Measurements from ENCODE around the gene SCN2B.

Gene SCN2B

GRCh38 chr11:118175993-118176777 is at the start of gene SCN2B:
TSS of gene SCN2B (minus strand) at chr11:118176639. CDS start at chr11:118176431, 208 bp downstream.
- Histone ChIP-seq H3K4me1 (ENCODE audit: control insufficient read depth, insufficient read depth, low read length) (peaks cover 8% of the 10 kb centered on the region), H3K36me3 (ENCODE audit: control insufficient read depth, insufficient read depth, low read length) (no peaks in the 10 kb centered on the region), H3K27me3 (ENCODE audit: control insufficient read depth, insufficient read depth, low read length) (peaks cover 19% of the 10 kb centered on the region), H3K9me3 (ENCODE audit: control insufficient read depth, low read length) (no peaks in the 10 kb centered on the region), H3K4me3 (ENCODE audit: low read length) (no peak within 1 kb of the TSS), H3K9ac (ENCODE audit: low read length) (no peak within 1 kb of the TSS)

GRCh38 chr11:118224511-118225188 is 48.2 kb upstream of the SCN2B start, which contains the start of gene JAML:
TSS of gene JAML (minus strand) at chr11:118225011. CDS start at chr11:118214866, 10,145 bp downstream.
- H3K4me3 ChIP-seq (ENCODE audit: low read length), result peak within 1 kb of the TSS; percentile 17
- no peaks in the 10 kb centered on the region for H3K27me3 ChIP-seq (ENCODE audit: control insufficient read depth, insufficient read depth, low read length)
- H3K4me1 ChIP-seq (ENCODE audit: control insufficient read depth, insufficient read depth, low read length), result no peaks in the 10 kb centered on the region
- no peaks in the 10 kb centered on the region for H3K9me3 ChIP-seq (ENCODE audit: control insufficient read depth, low read length)
- peak within 1 kb of the TSS; percentile 15 for H3K9ac ChIP-seq (ENCODE audit: low read length)
- no peaks in the 10 kb centered on the region for H3K36me3 ChIP-seq (ENCODE audit: control insufficient read depth, insufficient read depth, low read length)

- Histone ChIP-seq H3K36me3 (ENCODE audit: control insufficient read depth, insufficient read depth, low read length) (no peaks in the 10 kb centered on the region), H3K4me1 (ENCODE audit: control insufficient read depth, insufficient read depth, low read length) (no peaks in the 10 kb centered on the region), H3K9ac (ENCODE audit: low read length) (peak overlapping the region; percentile 15), H3K27me3 (ENCODE audit: control insufficient read depth, insufficient read depth, low read length) (no peaks in the 10 kb centered on the region), H3K4me3 (ENCODE audit: low read length) (peak overlapping the region; percentile 17), H3K9me3 (ENCODE audit: control insufficient read depth, low read length) (no peaks in the 10 kb centered on the region)
These were observed 47.6 kb upstream of the SCN2B start for GRCh38 chr11:118223992-118224391.

GRCh38 chr11:118223570-118223969 is 47.1 kb upstream of the SCN2B start:
- Histone ChIP-seq H3K4me3 (ENCODE audit: low read length) (peak overlapping the region; percentile 17), H3K9ac (ENCODE audit: low read length) (peak overlapping the region; percentile 15), H3K27me3 (ENCODE audit: control insufficient read depth, insufficient read depth, low read length) (no peaks in the 10 kb centered on the region), H3K36me3 (ENCODE audit: control insufficient read depth, insufficient read depth, low read length) (no peaks in the 10 kb centered on the region), H3K9me3 (ENCODE audit: control insufficient read depth, low read length) (no peaks in the 10 kb centered on the region), H3K4me1 (ENCODE audit: control insufficient read depth, insufficient read depth, low read length) (no peaks in the 10 kb centered on the region)

GRCh38 chr11:118222437-118222836 is 46.0 kb upstream of the SCN2B start:
- no peaks in the 10 kb centered on the region for H3K9me3 ChIP-seq (ENCODE audit: control insufficient read depth, low read length)
- no peak overlapping the region for H3K9ac ChIP-seq (ENCODE audit: low read length)
- no peak overlapping the region for H3K4me3 ChIP-seq (ENCODE audit: low read length)
- no peaks in the 10 kb centered on the region for H3K27me3 ChIP-seq (ENCODE audit: control insufficient read depth, insufficient read depth, low read length)
- H3K36me3 ChIP-seq (ENCODE audit: control insufficient read depth, insufficient read depth, low read length), result no peaks in the 10 kb centered on the region
- no peaks in the 10 kb centered on the region for H3K4me1 ChIP-seq (ENCODE audit: control insufficient read depth, insufficient read depth, low read length)

GRCh38 chr11:118221419-118221818 is 45.0 kb upstream of the SCN2B start:
- Histone ChIP-seq H3K36me3 (ENCODE audit: control insufficient read depth, insufficient read depth, low read length) (no peaks in the 10 kb centered on the region), H3K4me3 (ENCODE audit: low read length) (no peak overlapping the region), H3K27me3 (ENCODE audit: control insufficient read depth, insufficient read depth, low read length) (no peaks in the 10 kb centered on the region), H3K9ac (ENCODE audit: low read length) (no peak overlapping the region), H3K9me3 (ENCODE audit: control insufficient read depth, low read length) (no peaks in the 10 kb centered on the region), H3K4me1 (ENCODE audit: control insufficient read depth, insufficient read depth, low read length) (no peaks in the 10 kb centered on the region)

GRCh38 chr11:118219732-118220131 is 43.3 kb upstream of the SCN2B start:
- Histone ChIP-seq H3K9ac (ENCODE audit: low read length) (no peak overlapping the region), H3K4me3 (ENCODE audit: low read length) (no peak overlapping the region), H3K4me1 (ENCODE audit: control insufficient read depth, insufficient read depth, low read length) (peaks cover 6% of the 10 kb centered on the region), H3K9me3 (ENCODE audit: control insufficient read depth, low read length) (no peaks in the 10 kb centered on the region), H3K36me3 (ENCODE audit: control insufficient read depth, insufficient read depth, low read length) (no peaks in the 10 kb centered on the region), H3K27me3 (ENCODE audit: control insufficient read depth, insufficient read depth, low read length) (no peaks in the 10 kb centered on the region)

- Histone ChIP-seq H3K4me3 (ENCODE audit: low read length) (no peak overlapping the region), H3K27me3 (ENCODE audit: control insufficient read depth, insufficient read depth, low read length) (no peaks in the 10 kb centered on the region), H3K36me3 (ENCODE audit: control insufficient read depth, insufficient read depth, low read length) (no peaks in the 10 kb centered on the region), H3K9ac (ENCODE audit: low read length) (no peak overlapping the region), H3K9me3 (ENCODE audit: control insufficient read depth, low read length) (no peaks in the 10 kb centered on the region), H3K4me1 (ENCODE audit: control insufficient read depth, insufficient read depth, low read length) (peaks cover 10% of the 10 kb centered on the region)
These were observed 42.8 kb upstream of the SCN2B start for GRCh38 chr11:118219244-118219643.

- Histone ChIP-seq H3K36me3 (ENCODE audit: control insufficient read depth, insufficient read depth, low read length) (no peaks in the 10 kb centered on the region), H3K9ac (ENCODE audit: low read length) (no peak overlapping the region), H3K27me3 (ENCODE audit: control insufficient read depth, insufficient read depth, low read length) (no peaks in the 10 kb centered on the region), H3K9me3 (ENCODE audit: control insufficient read depth, low read length) (no peaks in the 10 kb centered on the region), H3K4me3 (ENCODE audit: low read length) (no peak overlapping the region), H3K4me1 (ENCODE audit: control insufficient read depth, insufficient read depth, low read length) (peaks cover 26% of the 10 kb centered on the region)
These were observed 41.1 kb upstream of the SCN2B start for GRCh38 chr11:118217575-118217974.

GRCh38 chr11:118216621-118217481 is 40.4 kb upstream of the SCN2B start:
- no peak overlapping the region for H3K9ac ChIP-seq (ENCODE audit: low read length)
- no peaks in the 10 kb centered on the region for H3K36me3 ChIP-seq (ENCODE audit: control insufficient read depth, insufficient read depth, low read length)
- H3K27me3 ChIP-seq (ENCODE audit: control insufficient read depth, insufficient read depth, low read length), result no peaks in the 10 kb centered on the region
- no peak overlapping the region for H3K4me3 ChIP-seq (ENCODE audit: low read length)
- H3K9me3 ChIP-seq (ENCODE audit: control insufficient read depth, low read length), result no peaks in the 10 kb centered on the region
- H3K4me1 ChIP-seq (ENCODE audit: control insufficient read depth, insufficient read depth, low read length), result peaks cover 33% of the 10 kb centered on the region

GRCh38 chr11:118215765-118216164 is 39.3 kb upstream of the SCN2B start:
- Histone ChIP-seq H3K27me3 (ENCODE audit: control insufficient read depth, insufficient read depth, low read length) (no peaks in the 10 kb centered on the region), H3K4me3 (ENCODE audit: low read length) (no peak overlapping the region), H3K9me3 (ENCODE audit: control insufficient read depth, low read length) (no peaks in the 10 kb centered on the region), H3K36me3 (ENCODE audit: control insufficient read depth, insufficient read depth, low read length) (no peaks in the 10 kb centered on the region), H3K4me1 (ENCODE audit: control insufficient read depth, insufficient read depth, low read length) (peaks cover 40% of the 10 kb centered on the region), H3K9ac (ENCODE audit: low read length) (no peak overlapping the region)

GRCh38 chr11:118215262-118215661 is 38.8 kb upstream of the SCN2B start:
- no peak overlapping the region for H3K4me3 ChIP-seq (ENCODE audit: low read length)
- peaks cover 40% of the 10 kb centered on the region for H3K4me1 ChIP-seq (ENCODE audit: control insufficient read depth, insufficient read depth, low read length)

More at GRCh38 chr11:118215262-118215661, 38.8 kb upstream of the SCN2B start:
- Histone ChIP-seq H3K36me3 (ENCODE audit: control insufficient read depth, insufficient read depth, low read length) (no peaks in the 10 kb centered on the region), H3K9ac (ENCODE audit: low read length) (no peak overlapping the region), H3K9me3 (ENCODE audit: control insufficient read depth, low read length) (no peaks in the 10 kb centered on the region), H3K27me3 (ENCODE audit: control insufficient read depth, insufficient read depth, low read length) (no peaks in the 10 kb centered on the region)

Data from mucosa of stomach (tissue), 1 donor.